AG20443 (cell line): ENCODE results near the gene FGG.

ENCODE experiments used
- DNase-seq: peaks from one replicate; pipeline ENCODE4 v3.0.0; 2012; ENCODE audit warnings: low spot score, mixed read lengths

Gene FGG

DNA sequence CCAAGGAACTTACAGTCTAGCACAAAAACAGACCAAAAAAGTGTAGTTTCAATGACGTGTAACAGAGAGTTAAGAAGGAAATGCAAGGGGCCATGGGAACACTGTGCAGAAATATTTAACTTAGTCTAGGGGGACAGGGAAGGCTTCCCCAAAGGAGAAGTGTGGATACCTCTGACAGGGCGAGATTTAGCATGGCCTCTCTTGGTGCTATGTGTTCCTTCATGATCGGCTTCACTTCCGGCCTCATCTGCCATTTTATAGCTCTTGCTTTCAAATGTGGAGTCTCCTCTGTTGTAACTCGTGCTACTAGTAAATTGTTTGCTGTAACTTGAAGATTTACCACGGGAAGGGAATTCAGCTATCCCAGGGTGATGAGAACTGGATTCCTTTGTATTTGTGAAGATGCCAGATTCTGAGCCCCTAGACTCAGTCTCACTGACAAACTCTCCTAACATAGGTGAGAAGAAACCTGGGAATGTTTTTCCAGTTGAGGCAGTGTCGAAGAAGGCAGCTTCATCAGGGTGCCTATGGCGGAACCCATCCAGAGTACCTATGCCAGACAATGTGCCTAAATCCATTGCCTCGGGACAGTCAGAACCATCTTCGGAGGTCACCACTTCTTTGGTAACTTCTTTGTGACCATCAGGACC, 27.0 kb downstream of the FGG start:
- DNase-seq, result no peak

DNA sequence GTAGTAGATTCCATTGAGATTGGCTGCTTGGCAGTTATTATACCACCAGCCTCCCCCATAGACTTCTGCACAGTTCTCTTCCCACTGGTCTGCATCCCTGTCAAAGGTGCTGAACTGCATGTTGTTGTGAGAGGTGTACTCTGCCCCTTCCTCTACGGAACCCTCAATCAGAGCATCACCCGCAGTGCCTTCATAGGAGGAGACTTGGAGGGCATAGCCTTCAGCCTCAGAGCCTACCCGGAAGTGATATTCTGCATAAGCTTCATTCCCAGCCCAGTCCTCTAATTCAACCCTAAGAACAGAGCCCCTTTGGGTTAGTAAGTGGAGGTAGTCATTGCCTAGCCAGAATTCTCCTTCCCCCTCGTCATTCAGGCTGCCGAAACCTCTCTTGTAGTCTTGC, 28.2 kb downstream of the FGG start:
- DNase-seq, result no peak

DNA sequence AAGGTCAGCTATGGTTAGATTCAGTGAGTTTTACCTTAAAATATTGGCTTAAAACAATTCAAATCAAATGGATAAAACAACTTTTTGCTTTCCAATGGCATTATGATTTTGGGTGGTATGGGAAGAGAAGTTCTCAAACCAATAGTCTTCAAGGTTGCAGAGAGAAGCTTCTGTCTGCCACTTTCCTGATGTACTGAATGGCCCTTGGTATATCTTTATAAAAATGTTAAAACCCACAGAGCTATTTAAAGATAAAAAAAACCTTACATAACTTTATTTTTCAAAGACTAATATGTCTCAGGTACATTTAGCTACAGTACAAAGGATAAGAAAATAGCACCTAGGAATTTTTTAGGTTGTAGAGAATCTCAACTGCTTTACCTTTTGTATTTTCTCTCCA, 28.8 kb downstream of the FGG start:
- DNase-seq, result no peak

GRCh38 chr4:154583230-154583629, 29.2 kb downstream of the FGG start:
- no peak for DNase-seq

GRCh38 chr4:154582723-154583122, 29.7 kb downstream of the FGG start:
- no peak for DNase-seq

GRCh38 chr4:154579927-154580326, 32.5 kb downstream of the FGG start:
- DNase-seq, result no peak

DNA sequence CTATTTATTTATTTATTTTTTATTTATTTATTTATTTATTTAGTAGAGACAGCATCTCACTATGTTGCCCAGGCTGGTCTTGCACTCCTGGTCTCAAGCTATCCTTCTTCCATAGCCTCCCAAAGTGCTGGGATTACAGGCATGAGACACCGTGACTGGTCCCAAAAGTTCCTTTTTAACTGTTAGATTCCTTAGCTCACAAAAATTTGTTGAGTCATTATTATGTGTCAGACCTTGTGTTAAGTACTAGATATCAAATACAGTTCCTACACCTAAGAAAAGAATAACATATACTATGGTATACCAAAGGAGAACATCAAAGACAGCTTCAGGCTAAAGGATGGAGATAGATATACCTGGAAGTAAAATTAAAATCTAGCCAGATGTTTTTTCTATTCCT, 33.5 kb downstream of the FGG start:
- DNase-seq, result no peak

DNA sequence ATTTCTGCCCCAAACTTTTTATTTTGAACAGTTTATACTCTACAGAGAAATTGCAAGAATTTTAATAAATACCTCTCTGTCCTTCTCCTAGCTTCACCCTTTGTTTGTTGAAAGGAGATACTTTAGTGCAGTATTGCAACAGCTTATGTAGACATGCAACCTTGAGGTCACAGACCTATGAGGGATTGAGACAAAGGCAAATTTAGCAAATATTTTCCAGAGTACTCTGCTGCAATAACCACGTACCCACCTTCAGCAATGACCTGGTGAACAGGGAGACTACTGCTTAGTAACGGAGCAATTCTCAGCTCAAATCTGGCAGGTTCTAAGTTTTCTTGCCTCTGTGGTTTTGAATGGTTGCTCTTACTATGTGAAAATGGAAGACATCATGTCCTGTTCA, 35.1 kb downstream of the FGG start:
- no peak for DNase-seq

GRCh38 chr4:154574311-154574710, 38.1 kb downstream of the FGG start:
- no peak for DNase-seq

DNA sequence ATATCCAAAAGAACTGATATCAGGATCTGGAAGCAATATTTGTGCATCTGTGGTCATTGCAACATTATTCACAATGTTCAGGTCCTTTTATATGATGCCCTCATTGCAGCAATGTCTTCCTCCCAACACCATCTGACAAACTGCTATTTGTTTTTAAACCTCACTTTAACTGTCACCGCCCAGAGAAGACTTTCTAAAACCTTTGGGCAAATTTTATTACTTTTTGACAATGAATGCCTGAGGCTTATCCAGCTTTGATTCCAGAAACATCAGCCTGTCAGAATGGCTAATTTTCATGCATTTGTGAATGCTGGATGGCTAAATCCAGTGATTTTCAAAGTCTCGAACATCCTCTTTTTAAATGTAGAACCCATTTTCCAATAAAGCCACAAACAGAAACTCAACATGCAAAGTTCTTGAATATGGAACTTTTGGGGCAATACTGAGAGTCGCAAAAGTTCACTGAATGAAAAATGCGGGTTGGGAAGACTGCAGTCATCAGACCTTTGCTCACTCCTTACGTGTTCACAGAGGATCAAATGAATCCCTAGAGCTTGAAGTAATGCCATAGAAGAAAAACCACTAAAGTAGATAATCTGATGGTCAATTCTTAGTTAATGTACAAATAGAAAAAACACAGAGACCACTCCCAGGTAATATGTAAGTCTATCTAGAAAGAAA, 39.1 kb downstream of the FGG start:
- DNase-seq, result no peak

- DNase-seq, result no peak
Measured at GRCh38 chr4:154569584-154569983, 42.9 kb downstream of the FGG start.

GRCh38 chr4:154569028-154569427, 43.4 kb downstream of the FGG start:
- DNase-seq, result no peak

GRCh38 chr4:154566639-154567204, 45.7 kb downstream of the FGG start:
- no peak for DNase-seq

GRCh38 chr4:154565704-154566103, 46.8 kb downstream of the FGG start:
- no peak for DNase-seq

DNA sequence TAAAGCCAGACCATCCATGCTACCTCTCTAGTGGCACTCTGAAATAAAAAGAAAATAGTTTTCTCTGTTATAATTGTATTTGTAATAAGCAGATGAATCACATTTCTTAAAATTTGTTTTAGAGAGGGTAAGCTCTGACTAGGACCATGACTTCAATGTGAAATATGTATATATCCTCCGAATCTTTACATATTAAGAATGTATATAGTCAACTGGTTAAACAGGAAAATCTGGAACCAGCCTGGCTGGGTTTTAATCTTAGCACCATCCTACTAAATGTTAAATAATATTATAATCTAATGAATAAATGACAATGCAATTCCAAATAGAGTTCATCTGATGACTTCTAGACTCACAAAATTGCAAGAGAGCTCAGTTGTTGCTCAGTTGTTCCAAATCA, 48.1 kb downstream of the FGG start:
- no peak for DNase-seq

GRCh38 chr4:154562697-154563254, 49.7 kb downstream of the FGG start, which contains the start of gene FGB:
Gene FGB (plus strand): TSS chr4:154563011. CDS start chr4:154563019, 8 bp downstream.
- DNase-seq, result no peak

DNA sequence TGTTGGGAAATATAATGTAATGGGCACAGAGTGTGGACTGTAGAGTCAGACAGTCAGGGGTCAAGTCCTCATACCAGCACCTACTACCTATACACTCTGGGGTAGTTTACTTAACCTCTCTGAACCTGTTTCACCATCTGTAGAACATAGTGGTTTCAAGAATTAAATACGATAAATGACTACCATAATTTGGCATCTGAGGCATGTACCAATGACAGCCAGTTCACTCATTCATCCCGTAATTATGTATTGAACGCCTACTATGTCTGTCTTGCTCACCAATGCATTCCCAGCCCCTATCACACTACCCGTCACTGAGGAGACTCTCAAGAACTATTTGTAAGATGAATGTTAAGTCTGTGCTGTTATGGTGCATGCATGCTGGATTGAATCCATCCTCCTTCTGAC, 51.6 kb downstream of the FGG start:
- DNase-seq, result no peak

DNA sequence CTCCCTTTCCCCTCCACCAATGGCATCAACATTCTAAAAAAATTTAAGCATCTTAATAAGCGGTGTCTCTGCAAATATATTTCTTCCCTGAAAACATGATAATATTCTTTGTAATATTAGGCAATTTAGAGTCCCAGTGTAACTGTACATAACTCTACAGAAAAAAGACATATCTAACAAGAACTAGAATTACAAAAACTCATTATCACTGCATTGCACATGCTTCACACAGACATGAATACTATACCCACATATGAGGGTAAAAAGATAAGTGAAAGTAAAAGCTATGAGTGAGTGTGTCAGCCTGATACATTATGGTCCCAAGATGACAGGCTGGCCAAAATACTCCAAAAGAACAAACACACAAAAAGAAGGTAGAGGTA, 52.0 kb downstream of the FGG start:
- DNase-seq, result no peak

- DNase-seq, result peak; percentile 53
Measured at GRCh38 chr4:154559494-154560418, 52.7 kb downstream of the FGG start.

- DNase-seq, result no peak
Measured at GRCh38 chr4:154559141-154559493, 53.3 kb downstream of the FGG start.
